ENCODE results near the gene NUMBL. TPM values are rescaled to one million over a fixed set of nuclear protein-coding genes. Genes with fewer than 3 reads are reported as not detected.
"Not testable (repeated sequence)": the region's sequence is repeated elsewhere in the genome, so short reads cannot be mapped to it uniquely, and the experiment has no call there.

The NUMBL gene
- total RNA-seq, 2 donors from 2014 or later, result 9.1 to 73.5 TPM

DNA sequence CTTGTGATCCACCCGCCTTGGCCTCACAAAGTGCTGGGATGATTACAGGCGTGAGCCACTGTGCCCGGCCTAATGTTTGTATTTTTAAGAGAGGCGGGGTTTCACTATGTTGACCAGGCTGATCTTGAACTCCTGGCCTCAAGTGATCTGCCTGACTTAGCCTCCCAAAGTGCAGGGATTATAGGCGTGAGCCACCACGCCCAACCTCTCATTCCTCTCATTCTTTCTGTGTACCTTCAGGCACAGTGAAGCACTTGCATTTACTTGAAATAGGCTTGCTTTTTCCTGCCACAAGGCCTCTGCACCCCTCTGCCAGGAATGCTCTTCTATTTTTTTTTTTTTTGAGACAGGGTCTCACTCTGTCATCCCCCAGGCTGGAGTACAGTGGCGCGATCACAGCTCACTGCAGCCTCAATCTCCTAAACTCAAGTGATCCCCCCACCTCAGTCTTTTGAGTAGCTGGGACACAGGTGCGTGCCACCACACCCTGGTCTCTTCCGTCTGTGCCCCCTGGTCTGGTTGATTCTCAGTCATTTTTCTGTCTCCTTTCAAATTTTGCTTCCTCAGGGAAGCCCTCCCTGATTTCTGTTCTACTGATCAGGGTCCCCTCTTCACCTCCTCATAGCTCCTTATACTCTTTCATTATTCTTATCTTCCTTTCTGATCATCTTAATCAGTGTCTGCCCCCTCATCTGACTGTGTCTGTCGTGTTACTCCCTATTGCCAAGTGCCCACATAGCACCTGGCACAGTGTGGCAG is 44.7 kb upstream of the NUMBL start:
- no peak for ATAC-seq
- WGBS, 2 donors, result 92 to 93% methylated on average over 8 to 11 of the region's 11 CpGs
- no peak overlapping the region for H3K4me3 ChIP-seq
- H3K4me1 ChIP-seq, result no peaks in the 10 kb centered on the region
- no peak for TF ChIP-seq POLR2A (IDR thresholded peaks at IDR 0.05)
- TF ChIP-seq, protein P1, sequence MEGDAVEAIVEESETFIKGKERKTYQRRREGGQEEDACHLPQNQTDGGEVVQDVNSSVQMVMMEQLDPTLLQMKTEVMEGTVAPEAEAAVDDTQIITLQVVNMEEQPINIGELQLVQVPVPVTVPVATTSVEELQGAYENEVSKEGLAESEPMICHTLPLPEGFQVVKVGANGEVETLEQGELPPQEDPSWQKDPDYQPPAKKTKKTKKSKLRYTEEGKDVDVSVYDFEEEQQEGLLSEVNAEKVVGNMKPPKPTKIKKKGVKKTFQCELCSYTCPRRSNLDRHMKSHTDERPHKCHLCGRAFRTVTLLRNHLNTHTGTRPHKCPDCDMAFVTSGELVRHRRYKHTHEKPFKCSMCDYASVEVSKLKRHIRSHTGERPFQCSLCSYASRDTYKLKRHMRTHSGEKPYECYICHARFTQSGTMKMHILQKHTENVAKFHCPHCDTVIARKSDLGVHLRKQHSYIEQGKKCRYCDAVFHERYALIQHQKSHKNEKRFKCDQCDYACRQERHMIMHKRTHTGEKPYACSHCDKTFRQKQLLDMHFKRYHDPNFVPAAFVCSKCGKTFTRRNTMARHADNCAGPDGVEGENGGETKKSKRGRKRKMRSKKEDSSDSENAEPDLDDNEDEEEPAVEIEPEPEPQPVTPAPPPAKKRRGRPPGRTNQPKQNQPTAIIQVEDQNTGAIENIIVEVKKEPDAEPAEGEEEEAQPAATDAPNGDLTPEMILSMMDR (IDR thresholded peaks at IDR 0.05), result no peak
- H3K36me3 ChIP-seq (replicated peaks in 1 of 2; ENCODE audit: insufficient read depth in 1 of 2, low read depth in 2 of 2), result peaks cover 15 to 40% of the 10 kb centered on the region in 2 donors
- no peaks in the 10 kb centered on the region for H3K9me3 ChIP-seq
- DNase-seq, result no peak
- intact Hi-C loops (cut with DNase I), result no loop called here
- H3K27me3 ChIP-seq, result no peaks in the 10 kb centered on the region
- H3K27ac ChIP-seq, result no peak overlapping the region

DNA sequence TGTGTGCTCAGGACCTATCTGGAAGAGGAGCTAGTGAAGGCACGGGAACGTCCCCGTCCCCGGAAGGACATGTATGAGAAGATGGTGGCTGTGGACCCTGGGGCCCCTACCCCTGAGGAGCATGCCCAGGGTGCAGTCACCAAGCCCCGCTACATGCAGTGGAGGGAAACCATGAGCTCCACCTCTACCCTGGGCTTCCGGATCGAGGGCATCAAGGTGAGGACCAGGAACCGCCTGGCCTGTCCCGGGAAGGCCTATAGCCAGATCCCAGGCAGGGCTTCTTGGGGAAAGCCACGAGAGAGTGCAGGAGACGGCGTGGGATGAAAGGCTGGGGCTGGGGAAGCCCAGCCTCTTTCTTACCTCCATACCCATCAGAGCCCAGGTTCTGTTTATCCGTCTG is 42.7 kb upstream of the NUMBL start:
- no peak overlapping the region for H3K4me3 ChIP-seq
- H3K9me3 ChIP-seq, result no peaks in the 10 kb centered on the region
- H3K36me3 ChIP-seq (replicated peaks in 1 of 2; ENCODE audit: insufficient read depth in 1 of 2, low read depth in 2 of 2), result peaks cover 15 to 39% of the 10 kb centered on the region in 2 donors
- H3K27me3 ChIP-seq, result no peaks in the 10 kb centered on the region
- ATAC-seq (no peak), DNase-seq (no peak)
- WGBS, 2 donors, result 93% methylated on average over 13 of the region's 13 CpGs
- TF ChIP-seq, protein P1 (IDR thresholded peaks at IDR 0.05), result no peak
- no peak for TF ChIP-seq POLR2A (IDR thresholded peaks at IDR 0.05)
- H3K27ac ChIP-seq, result no peak overlapping the region
- H3K4me1 ChIP-seq, result no peaks in the 10 kb centered on the region
- intact Hi-C loops (cut with DNase I), result no loop called here

DNA sequence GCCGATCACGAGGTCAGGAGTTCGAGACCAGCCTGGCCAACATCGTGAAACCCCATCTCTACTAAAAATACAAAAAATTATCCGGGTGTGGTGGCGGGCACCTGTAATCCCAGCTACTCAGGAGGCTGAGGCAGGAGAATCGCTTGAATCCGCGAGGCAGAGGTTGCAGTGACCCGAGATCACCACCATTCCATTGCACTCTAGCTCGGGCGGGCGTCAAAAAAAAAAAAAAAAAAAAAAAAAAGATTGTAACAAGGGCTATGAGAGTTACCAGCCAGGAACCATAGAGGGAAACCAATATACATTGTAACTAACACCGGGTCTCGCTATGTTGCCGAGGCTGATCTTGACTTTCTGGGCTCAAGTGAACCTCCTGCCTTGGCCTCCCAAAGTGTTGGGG is 41.9 kb upstream of the NUMBL start:
- H3K27me3 ChIP-seq; intact Hi-C loops (cut with DNase I); H3K4me1 ChIP-seq; H3K9me3 ChIP-seq; H3K27ac ChIP-seq; H3K4me3 ChIP-seq; ATAC-seq; DNase-seq: not testable (repeated sequence)
- peaks cover 15 to 39% of the 10 kb centered on the region in 2 donors for H3K36me3 ChIP-seq (replicated peaks in 1 of 2; ENCODE audit: insufficient read depth in 1 of 2, low read depth in 2 of 2)
- WGBS, 2 donors, result 90 to 94% methylated on average over 16 of the region's 16 CpGs

DNA sequence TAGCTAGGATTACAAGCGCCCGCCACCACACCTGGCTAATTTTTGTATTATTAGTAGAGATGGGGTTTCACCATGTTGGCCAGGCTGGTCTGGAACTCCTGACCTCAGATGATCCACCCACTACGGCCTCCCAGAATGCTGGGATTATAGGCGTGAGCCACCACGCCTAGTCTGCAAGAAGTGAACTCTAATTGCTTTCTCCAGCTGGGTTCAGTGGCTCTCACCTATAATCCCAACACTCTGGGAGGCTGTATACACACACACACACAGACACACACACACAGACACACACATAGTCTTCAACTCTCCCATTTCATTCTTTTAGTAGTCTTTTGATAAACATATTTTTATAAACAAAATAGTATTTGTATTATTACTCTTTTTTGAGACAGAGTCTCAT is 39.6 kb upstream of the NUMBL start:
- H3K27ac ChIP-seq; H3K4me1 ChIP-seq; intact Hi-C loops (cut with DNase I); H3K9me3 ChIP-seq; H3K27me3 ChIP-seq; ATAC-seq; H3K4me3 ChIP-seq; DNase-seq: not testable (repeated sequence)
- H3K36me3 ChIP-seq (replicated peaks in 1 of 2; ENCODE audit: insufficient read depth in 1 of 2, low read depth in 2 of 2), result peaks cover 15 to 32% of the 10 kb centered on the region in 2 donors
- 89 to 94% methylated on average over 5 of the region's 5 CpGs for WGBS, 2 donors

DNA sequence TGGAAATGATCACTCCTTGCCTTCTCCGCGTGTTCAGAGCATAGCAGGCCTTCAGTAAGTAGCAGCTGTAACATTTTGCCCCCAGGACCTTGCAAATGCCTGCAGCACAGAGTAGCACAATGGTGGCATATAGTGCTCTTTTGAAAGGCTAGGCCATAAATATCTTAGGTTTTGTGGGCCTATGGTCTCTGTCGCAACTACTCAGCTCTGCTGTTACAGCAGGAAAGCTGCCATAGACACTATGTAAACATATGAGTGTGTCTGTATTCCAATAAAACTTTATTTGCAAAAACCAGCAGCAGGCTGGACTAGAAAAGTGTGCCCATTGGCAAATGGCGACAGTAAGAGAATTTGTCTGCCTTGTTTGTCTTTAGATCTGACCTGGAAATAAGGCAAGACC is 35.8 kb upstream of the NUMBL start:
- Histone ChIP-seq H3K27me3 (no peaks in the 10 kb centered on the region), H3K27ac (no peak overlapping the region), H3K4me3 (no peak overlapping the region), H3K36me3 (replicated peaks in 1 of 2; ENCODE audit: insufficient read depth in 1 of 2, low read depth in 2 of 2) (peaks cover 5 to 26% of the 10 kb centered on the region in 2 donors), H3K4me1 (peaks cover 14% of the 10 kb centered on the region), H3K9me3 (no peaks in the 10 kb centered on the region)
- ATAC-seq (no peak), DNase-seq (no peak)
- TF ChIP-seq POLR2A (IDR thresholded peaks at IDR 0.05), result no peak
- TF ChIP-seq, protein P1 (IDR thresholded peaks at IDR 0.05), result no peak
- WGBS, 2 donors, result 85 to 100% methylated on average over 4 of the region's 4 CpGs
- intact Hi-C loops (cut with DNase I), result no loop called here

DNA sequence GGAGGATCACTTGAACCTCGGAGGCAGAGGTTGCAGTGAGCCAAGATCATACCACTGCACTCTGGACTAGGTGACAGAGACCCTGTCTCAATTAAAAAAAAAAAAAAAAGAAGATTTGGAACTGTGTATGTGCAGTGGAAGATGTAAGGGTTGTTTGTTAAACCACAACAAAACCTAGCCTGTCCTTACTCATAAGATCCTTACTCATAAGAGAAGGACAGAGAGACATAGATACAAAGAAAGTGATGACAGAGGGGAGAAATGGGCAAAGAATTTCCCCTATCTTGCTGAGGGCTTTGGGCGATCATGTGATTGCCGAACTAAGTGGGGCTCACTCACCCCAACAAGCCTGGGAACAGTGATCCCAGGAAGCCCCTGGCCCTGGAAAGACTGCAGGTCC is 34.4 kb upstream of the NUMBL start:
- H3K36me3 ChIP-seq (replicated peaks in 1 of 2; ENCODE audit: insufficient read depth in 1 of 2, low read depth in 2 of 2), result peaks cover 0 to 18% of the 10 kb centered on the region in 2 donors
- WGBS, 2 donors, result 87 to 90% methylated on average over 3 of the region's 3 CpGs
- no peak for ATAC-seq
- intact Hi-C loops (cut with DNase I), result no loop called here
- peaks cover 29% of the 10 kb centered on the region for H3K4me1 ChIP-seq
- H3K27ac ChIP-seq, result no peak overlapping the region
- TF ChIP-seq, protein P1 (IDR thresholded peaks at IDR 0.05), result no peak
- TF ChIP-seq POLR2A (IDR thresholded peaks at IDR 0.05), result no peak
- H3K9me3 ChIP-seq, result no peaks in the 10 kb centered on the region
- no peak overlapping the region for H3K4me3 ChIP-seq
- DNase-seq, result no peak
- H3K27me3 ChIP-seq, result no peaks in the 10 kb centered on the region

All from body of pancreas (tissue), 4 donors.